SJCRH30 (cell line): ENCODE data around the gene SMYD5. TPM values are rescaled to one million over a fixed set of nuclear protein-coding genes. Genes with fewer than 3 reads are reported as not detected.
A peak's percentile ranks its signal among the peaks of the same experiment; 100 is the strongest.
"Not testable (repeated sequence)": the region's sequence is repeated elsewhere in the genome, so short reads cannot be mapped to it uniquely, and the experiment has no call there.

Experiments used
- DNase-seq, 2 experiments: peaks; one replicate each; pipeline ENCODE4 v3.0.0-alpha.2; 2015 to 2020
- H3K27ac ChIP-seq: fragments of 250-450 bp; sonication (Bioruptor Pico); 2 replicates; pipeline ENCODE4 v1.5.1; 2020; ENCODE audit warnings: mild to moderate bottlenecking, moderate library complexity
- H3K27me3 ChIP-seq: fragments of 250-450 bp; sonication (Bioruptor Pico); 2 replicates; pipeline ENCODE4 v1.5.1; 2020; ENCODE audit warnings: mild to moderate bottlenecking, moderate library complexity
- H3K36me3 ChIP-seq: fragments of 250-450 bp; sonication (Bioruptor Pico); 2 replicates; pipeline ENCODE4 v1.5.1; 2020; ENCODE audit warnings: mild to moderate bottlenecking, moderate library complexity
- H3K4me1 ChIP-seq: fragments of 250-450 bp; sonication (Bioruptor Pico); 2 replicates; pipeline ENCODE4 v1.5.1; 2020; ENCODE audit warnings: mild to moderate bottlenecking, moderate library complexity
- H3K4me3 ChIP-seq: fragments of 250-450 bp; sonication (Bioruptor Pico); 2 replicates; pipeline ENCODE4 v1.5.1; 2020; ENCODE audit warnings: mild to moderate bottlenecking, moderate library complexity
- H3K9me3 ChIP-seq: fragments of 250-450 bp; sonication (Bioruptor Pico); replicated peaks from 2 replicates; pipeline ENCODE4 v1.5.1; 2020; ENCODE audit warnings: mild to moderate bottlenecking, moderate library complexity
- total RNA-seq: library from RNA; depleted of rRNA; stranded (reverse); fragments of >200 nt; shearing (Covaris generic); gene quantifications from 2 replicates; pipeline ENCODE4 v1.2.3, GENCODE V29; 2014

Gene SMYD5
- total RNA-seq, 1 experiment from 2014 or later, result 44.4 TPM

DNA sequence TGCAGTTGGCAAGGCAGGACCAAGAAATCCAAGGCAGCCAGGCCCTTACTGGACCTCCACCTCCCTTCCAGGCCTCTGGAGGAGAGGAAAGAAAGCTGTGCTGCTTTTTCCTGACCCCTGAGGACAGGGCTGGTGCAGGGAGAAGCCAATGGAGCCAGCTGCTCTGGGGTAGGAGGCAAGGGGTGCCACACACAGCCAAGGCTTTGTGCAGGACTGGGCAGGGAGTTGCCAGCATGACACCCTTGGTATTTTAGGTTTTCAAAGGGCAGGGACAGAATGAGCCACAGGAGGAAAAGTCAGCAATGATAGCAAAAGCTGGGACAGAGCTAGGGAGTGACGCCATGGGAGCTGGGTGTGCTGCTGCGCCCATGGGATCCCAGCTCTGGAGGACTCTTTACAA lies 43.0 kb downstream of the SMYD5 start:
- H3K36me3 ChIP-seq, result peaks cover 36% of the 10 kb centered on the region
- no peaks in the 10 kb centered on the region for H3K9me3 ChIP-seq
- H3K27me3 ChIP-seq, result no peaks in the 10 kb centered on the region
- no peak overlapping the region for H3K27ac ChIP-seq
- no peak for DNase-seq
- H3K4me3 ChIP-seq, result no peak overlapping the region
- no peaks in the 10 kb centered on the region for H3K4me1 ChIP-seq

DNA sequence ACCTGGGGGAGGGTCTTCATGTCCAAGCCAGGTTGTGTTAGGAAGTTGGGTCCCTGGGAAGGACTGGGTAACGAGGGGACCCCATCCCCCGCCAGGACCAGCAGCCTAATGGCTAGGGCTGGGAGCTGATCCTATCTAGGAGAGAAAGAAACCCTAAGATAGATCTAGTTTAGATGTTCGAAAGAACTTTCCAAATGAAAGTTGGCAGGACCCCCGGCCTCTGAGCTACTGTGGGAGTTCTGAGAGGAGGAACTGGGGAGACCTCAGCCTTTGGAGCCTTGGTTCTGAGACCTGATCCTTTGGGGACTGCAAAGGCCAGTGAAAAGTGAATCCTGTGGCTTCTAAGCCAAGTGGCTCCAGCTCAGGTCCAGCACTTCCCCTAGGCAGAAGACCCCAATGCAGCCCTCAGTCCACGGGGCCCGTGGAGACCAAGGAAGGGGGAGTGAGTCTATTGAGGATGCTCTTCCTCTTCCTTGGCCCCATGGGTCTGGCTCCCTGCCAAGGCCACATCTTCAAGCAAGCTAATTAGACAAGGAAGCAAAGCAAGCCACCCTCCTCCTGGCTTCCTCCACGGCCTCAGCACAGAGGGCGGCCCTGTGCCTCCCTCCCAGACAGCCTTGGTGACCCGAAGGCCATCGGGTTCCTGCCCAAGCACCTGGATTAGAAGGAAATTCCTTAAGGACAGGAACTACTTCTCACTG lies 43.5 kb downstream of the SMYD5 start:
- Histone ChIP-seq H3K4me1 (no peaks in the 10 kb centered on the region), H3K4me3 (no peak overlapping the region)

DNA sequence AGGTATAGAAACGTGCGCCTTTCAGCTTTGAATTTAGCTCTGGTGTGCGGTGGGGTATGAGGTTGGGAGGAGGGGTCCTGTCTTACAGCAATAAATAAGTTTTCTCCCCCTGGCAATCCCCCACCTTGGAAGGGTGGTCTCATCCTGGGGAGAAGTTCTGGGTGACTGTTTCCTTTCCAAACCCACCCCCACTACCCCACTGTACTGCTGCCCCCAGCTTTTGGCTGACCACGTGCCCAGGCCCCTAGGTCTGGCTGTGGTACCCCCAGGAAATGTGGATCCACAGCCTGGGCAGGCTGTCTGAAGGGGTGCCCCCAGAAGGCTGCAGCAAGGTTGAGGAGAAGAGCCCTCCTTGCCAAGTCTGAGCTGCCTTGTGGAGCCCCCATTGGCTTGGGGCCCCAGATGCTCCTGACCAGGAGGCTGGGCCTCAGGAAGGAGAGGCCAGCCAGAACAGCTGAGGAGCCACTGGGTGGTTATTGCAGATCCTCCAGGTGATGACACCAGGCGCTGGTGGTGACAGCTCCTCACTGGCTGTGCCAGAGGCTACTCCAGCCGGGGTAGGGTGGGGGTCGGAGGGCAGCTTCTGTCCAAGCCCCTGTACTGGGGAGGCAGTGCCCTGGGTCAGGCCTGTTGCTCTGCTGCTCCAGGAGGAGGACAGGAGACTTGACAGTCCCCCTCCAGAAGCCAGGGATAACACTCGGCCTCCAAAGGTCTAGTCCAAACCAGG lies 44.3 kb downstream of the SMYD5 start:
- Histone ChIP-seq H3K4me1 (no peaks in the 10 kb centered on the region), H3K36me3 (peaks cover 24% of the 10 kb centered on the region)
- no peak for DNase-seq

More for the DNA sequence above, 43.5 kb downstream of the SMYD5 start:
- no peak for DNase-seq
- peaks cover 32% of the 10 kb centered on the region for H3K36me3 ChIP-seq
- no peaks in the 10 kb centered on the region for H3K9me3 ChIP-seq
- no peaks in the 10 kb centered on the region for H3K27me3 ChIP-seq
- no peak overlapping the region for H3K27ac ChIP-seq

DNA sequence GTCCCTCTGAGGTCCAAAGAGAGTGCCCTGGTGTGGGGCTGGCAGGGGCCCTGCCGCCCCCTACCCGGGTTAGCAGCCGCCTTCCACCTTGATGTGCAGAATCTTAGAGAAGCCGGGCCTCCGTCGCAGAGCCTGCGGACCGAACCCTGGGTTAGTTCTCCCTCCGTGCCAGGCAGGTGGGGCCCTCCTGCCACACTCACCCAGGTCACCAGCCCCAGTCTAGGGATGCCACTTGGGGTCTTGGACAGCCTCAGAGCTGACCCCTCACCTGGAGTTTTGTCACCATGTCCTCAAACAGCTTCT lies 44.8 kb downstream of the SMYD5 start:
- H3K27me3 ChIP-seq, result no peaks in the 10 kb centered on the region
- peaks cover 19% of the 10 kb centered on the region for H3K36me3 ChIP-seq
- no peak overlapping the region for H3K27ac ChIP-seq
- no peak overlapping the region for H3K4me3 ChIP-seq
- H3K4me1 ChIP-seq, result no peaks in the 10 kb centered on the region
- H3K9me3 ChIP-seq, result no peaks in the 10 kb centered on the region
- DNase-seq, result no peak

More for the DNA sequence above, 44.3 kb downstream of the SMYD5 start:
- Histone ChIP-seq H3K27me3 (no peaks in the 10 kb centered on the region), H3K9me3 (no peaks in the 10 kb centered on the region), H3K4me3 (no peak overlapping the region), H3K27ac (no peak overlapping the region)

DNA sequence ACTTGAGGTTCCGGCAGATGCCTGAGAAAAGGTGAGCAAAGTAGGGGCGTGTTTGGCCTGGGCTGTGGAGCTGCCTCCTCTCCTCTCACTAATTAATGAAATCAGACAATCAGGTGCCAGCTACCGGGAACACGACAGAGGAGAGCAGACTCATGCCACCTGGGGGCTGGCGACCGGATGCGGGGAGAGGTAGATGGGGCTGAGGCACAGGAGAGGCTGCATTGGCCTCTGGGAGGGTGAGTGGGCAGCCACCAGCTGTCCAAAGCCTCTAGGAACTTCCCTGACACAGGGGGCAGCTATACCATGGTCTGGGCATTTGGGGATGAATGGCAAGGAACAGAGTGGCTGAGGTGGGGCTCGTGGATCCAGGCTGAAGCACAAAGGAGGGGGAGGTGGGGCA lies 45.2 kb downstream of the SMYD5 start:
- no peak overlapping the region for H3K27ac ChIP-seq
- no peak overlapping the region for H3K4me3 ChIP-seq
- H3K9me3 ChIP-seq, result no peaks in the 10 kb centered on the region
- no peak for DNase-seq
- no peaks in the 10 kb centered on the region for H3K27me3 ChIP-seq
- H3K4me1 ChIP-seq, result no peaks in the 10 kb centered on the region
- H3K36me3 ChIP-seq, result peaks cover 15% of the 10 kb centered on the region

DNA sequence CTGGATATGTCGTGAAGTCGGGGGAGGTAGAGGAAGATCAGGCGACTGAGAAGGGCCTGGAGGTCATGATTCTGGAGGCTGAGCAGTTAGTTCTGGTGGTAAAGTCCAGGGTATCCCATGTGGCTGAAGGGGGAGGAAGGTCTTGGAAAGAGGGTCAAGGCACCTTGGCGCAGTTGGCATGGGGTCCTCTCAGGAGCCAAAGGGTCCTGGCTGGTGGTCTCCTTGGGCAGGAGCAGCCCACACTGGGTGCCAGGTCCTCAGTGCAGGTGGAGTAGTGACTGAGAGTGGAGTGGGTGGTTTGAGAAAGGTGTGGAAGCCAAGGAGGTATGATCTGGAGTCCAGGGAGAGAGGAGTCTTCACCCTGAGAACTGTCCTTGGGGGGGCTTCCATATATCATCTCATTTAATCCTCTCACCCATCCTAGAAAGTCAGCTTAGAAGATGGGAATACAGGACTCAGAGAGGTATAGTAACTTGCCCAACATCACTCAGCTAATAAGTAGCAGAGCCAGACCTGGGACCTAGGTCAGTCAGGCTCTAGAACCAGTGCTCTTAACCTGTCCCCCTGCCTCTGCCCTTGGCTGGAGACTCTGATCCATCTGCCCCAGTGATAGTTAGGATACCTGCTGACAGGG lies 45.8 kb downstream of the SMYD5 start:
- no peak for DNase-seq
- H3K36me3 ChIP-seq, result peaks cover 9% of the 10 kb centered on the region
- H3K4me3 ChIP-seq, result no peak overlapping the region
- H3K4me1 ChIP-seq, result no peaks in the 10 kb centered on the region
- no peak overlapping the region for H3K27ac ChIP-seq
- no peaks in the 10 kb centered on the region for H3K27me3 ChIP-seq
- H3K9me3 ChIP-seq, result no peaks in the 10 kb centered on the region

DNA sequence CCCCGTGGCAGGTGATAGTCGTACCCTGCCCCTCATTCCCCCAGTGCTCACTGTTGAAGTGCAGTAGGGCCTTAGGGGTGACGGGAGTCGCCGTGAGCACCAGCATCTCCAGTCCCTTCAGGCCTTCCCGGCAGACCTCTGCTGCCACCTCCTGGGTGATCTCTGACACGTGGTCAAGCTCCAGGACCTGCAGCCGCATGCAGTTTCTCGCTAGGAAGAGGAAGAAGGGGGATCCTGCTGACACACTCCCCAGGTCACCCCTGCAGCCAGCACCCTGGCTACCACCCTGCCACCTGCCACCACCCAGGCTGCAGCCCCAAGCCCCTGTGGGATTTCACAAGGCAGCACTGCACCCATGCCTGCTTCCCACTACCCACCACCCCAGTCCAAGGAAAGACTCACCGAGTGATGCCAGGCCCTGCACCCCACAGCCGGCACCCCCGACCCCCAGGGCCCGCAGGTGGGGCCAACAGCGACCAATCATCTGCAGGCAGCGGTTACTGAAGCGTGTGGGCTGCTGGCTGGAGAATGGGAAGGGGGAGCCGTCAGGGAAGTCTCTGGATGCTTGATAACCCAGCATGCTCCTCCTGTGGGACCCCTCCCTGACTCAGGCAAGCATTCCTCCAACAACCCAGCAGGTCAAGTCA lies 46.4 kb downstream of the SMYD5 start:
- no peaks in the 10 kb centered on the region for H3K4me1 ChIP-seq
- H3K27ac ChIP-seq, result no peak overlapping the region
- H3K36me3 ChIP-seq, result peaks cover 3% of the 10 kb centered on the region; the same call in 1 of the 2 replicates
- H3K9me3 ChIP-seq, result no peaks in the 10 kb centered on the region
- no peaks in the 10 kb centered on the region for H3K27me3 ChIP-seq
- no peak overlapping the region for H3K4me3 ChIP-seq
- peak; percentile 41 to 50 for DNase-seq

DNA sequence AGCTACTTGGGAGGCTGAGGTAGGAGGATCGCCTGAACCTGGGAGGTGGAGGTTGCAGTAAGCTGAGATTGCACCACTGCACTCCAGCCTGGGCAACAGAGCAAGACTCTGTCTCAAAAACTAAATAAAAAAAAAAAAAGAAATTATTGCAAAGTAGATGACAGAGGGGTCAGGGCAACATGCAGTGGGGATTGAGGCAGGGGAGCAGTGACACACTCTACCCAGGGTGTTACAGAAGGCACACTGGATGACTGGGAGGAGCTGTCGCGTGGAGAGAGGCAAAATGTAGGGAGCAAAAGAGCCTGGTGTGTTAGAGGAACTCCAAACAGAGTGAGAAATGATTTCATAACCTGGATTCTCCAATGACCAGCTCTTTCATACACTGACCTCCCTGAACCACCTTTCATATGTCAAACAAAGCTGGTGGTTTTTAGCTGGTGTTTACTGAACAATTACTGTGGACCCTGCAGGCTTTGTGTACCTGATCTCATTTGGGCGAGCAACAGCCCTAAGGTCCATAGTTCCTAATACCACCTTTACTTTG lies 48.1 kb downstream of the SMYD5 start:
- H3K27ac ChIP-seq, result no peak overlapping the region
- H3K4me1 ChIP-seq, result peaks cover 3% of the 10 kb centered on the region; the same call in 1 of the 2 replicates
- H3K36me3 ChIP-seq, result peaks cover 3% of the 10 kb centered on the region; the same call in 1 of the 2 replicates
- DNase-seq, result no peak
- no peaks in the 10 kb centered on the region for H3K9me3 ChIP-seq
- no peak overlapping the region for H3K4me3 ChIP-seq
- no peaks in the 10 kb centered on the region for H3K27me3 ChIP-seq

DNA sequence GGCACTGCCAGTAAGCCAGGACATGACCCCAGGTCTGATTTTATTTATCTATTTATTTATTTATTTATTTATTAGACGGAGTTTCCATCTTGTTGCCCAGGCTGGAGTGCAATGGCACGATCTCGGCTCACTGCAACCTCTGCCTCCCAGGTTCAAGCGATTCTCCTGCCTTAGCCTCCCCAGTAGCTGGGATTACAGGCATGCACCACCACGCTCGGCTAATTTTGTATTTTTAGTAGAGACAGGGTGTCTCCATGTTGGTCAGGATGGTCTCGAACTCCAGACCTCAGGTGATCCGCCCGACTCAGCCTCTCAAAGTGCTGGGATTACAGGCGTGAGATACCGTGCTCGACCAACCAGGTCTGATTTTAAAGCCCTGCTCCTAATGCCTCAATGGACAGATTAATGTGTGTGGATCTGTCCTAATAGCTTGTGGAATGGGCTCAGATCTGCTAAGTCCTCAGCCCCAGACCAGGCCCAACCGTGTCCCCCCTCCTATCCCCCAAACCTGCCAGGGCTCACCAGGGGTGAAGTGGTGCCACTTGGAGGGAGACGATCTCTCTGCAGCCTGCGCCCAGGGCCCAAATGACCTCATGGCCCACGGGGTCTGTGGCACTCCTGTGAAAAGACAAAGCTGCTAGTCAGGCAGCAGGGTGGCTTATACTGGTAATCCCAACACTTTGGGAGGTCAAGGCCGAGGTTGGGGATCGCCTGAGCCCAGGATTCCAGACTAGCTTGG lies 48.8 kb downstream of the SMYD5 start:
- H3K36me3 ChIP-seq, H3K9me3 ChIP-seq, DNase-seq, H3K27ac ChIP-seq, H3K4me1 ChIP-seq, H3K27me3 ChIP-seq, H3K4me3 ChIP-seq: not testable (repeated sequence)

DNA sequence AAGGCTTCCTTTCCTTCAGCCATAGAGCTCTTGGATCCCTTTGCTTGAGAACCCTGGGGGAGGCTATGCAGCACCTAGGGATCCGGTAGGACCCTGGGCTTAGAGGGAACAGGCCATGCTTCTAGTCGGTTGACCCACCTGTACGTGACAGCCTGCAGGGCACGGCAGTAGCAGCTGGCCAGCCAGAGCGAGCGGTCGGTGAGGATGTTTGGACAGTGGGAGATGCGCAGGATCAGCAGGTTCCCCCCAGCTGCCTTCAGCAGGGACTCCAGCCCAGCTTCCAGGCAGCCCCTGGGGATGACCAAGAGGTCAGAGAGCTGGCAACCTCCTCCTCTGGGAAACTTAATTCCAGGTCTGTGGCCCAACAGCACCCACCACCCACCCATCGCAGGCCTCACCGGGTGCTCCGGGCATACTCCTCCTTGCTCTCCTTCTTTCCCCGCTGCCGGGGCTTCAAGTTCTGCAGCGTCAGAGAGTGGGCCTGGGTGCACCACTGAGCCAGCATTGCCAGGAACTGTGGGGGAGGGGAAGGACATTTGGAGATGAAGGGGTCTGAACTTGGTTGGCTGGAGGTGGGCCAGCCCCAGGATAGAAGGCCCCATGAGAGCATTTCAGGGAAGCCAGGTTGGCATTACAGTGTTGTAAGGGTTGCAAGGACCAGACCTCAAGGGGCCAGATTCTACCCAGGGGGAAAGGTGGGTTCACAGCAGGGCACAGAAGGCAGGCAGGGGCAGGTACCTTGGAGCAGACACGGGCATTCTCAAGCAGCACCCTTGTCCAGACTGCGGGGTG lies 49.7 kb downstream of the SMYD5 start:
- Histone ChIP-seq H3K9me3 (no peaks in the 10 kb centered on the region), H3K27me3 (no peaks in the 10 kb centered on the region), H3K36me3 (peaks cover 8% of the 10 kb centered on the region), H3K27ac (no peak overlapping the region), H3K4me1 (peaks cover 3% of the 10 kb centered on the region; the same call in 1 of the 2 replicates), H3K4me3 (no peak overlapping the region)
- no peak for DNase-seq

DNA sequence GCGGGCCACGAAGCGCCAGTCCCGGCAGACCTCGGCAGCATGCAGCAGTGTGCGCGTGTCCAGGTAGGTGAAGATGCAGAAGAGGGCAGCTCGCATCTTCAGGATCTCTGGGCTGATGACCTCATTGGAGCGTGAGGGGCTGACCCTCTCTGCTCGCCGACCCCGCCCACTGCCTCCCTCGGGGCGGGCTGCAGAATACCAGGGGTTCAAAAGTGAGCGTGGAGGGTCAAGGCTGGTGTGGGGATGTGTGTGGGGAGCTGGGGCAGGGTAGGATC lies 50.2 kb downstream of the SMYD5 start:
- no peak overlapping the region for H3K4me3 ChIP-seq
- DNase-seq, result no peak
- no peaks in the 10 kb centered on the region for H3K27me3 ChIP-seq
- H3K27ac ChIP-seq, result no peak overlapping the region
- peaks cover 8% of the 10 kb centered on the region for H3K36me3 ChIP-seq
- H3K9me3 ChIP-seq, result no peaks in the 10 kb centered on the region
- H3K4me1 ChIP-seq, result peaks cover 3% of the 10 kb centered on the region; the same call in 1 of the 2 replicates

DNA sequence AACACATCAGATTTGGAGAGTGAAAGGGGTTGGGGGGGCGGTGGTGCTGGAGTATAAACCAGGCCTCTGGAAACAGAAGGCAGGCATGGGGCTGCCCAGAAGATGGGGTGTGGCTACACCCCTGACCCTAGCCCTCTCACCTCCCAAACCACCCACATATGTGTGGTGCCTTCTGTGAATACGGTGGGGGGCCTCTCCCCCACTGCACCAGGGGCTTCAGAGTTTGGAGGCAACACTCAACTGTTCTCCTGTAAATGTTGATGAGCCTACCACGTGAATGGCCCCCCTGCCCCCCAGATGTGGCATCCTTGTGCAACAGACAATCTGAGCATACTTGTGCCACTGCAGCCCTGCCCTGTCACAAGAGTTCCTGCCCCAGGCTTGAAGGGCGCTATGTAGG lies 50.7 kb downstream of the SMYD5 start:
- Histone ChIP-seq H3K27ac (no peak overlapping the region), H3K4me3 (no peak overlapping the region), H3K27me3 (no peaks in the 10 kb centered on the region), H3K9me3 (no peaks in the 10 kb centered on the region), H3K36me3 (peaks cover 8% of the 10 kb centered on the region), H3K4me1 (peaks cover 3% of the 10 kb centered on the region; the same call in 1 of the 2 replicates)
- DNase-seq, result no peak

DNA sequence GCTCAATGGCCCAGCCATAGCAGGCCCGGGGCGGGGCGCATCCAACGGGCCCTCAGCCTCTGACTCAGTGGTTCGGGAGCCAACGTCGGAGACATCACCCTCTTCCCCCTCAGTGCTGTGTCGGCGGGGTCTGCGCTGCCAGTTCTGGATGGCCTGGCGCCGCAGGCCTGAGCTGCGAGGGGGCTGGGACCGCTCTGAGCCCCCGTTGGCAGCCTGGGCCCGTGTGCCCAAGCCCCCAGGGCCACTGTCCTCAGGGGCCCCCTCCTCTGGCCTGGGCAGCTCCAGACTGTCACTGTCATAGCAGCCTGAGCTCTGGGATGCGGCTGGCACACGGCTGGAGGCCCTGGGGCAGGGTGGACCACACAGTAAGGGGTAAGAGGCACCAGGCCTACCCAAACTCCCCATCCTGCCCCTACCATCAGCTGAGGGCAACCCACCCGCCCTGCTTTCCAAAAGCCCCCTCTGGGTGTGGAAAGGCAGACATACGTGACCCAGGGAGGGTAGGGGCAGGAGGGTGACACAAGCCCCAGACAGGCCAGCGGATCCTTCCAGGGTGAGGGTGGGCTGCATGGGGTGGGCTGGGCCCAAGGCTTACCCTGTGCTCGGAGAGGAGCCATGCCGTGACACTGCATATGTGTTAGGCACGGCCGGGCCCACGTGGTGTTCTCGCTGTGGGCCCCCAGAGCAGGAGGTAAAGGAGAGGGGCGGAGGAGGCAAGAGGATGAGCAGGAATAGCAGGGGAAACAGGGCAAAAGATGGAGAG lies 51.4 kb downstream of the SMYD5 start:
- DNase-seq, result no peak
- H3K27ac ChIP-seq, result no peak overlapping the region
- H3K27me3 ChIP-seq, result no peaks in the 10 kb centered on the region
- H3K9me3 ChIP-seq, result no peaks in the 10 kb centered on the region
- H3K4me1 ChIP-seq, result peaks cover 3% of the 10 kb centered on the region; the same call in 1 of the 2 replicates
- H3K4me3 ChIP-seq, result no peak overlapping the region
- H3K36me3 ChIP-seq, result peaks cover 5% of the 10 kb centered on the region
